ENCODE measurements around the gene ZFAND4. TPM values are rescaled to one million over a fixed set of nuclear protein-coding genes. Genes with fewer than 3 reads are reported as not detected.

The ZFAND4 gene
- total and polyA plus RNA-seq, 9 of the 15 experiments (the other 6 are each of a cell fraction or from before 2014, with no cell fraction given), result 0.42 to 3.0 (median 1.5) TPM

DNA sequence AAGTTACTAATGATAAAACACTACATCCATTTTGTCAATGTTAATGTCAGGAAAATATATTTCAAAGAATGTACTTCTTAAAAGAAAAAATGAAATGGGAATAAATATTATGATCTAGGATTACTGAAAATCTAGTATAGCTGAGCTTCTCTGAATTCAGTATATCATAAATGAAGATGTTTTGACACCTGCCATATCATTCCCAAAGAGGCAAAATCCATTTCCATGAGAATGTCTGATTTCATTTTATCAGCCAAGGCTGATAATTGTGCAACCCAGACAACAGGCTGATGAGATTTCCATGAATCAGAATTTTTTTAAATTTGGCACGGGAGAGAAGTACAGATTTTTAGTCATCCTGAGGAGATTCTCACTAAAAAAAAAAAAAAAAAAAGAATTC is 32.5 kb downstream of the ZFAND4 start:
- no peaks in the 10 kb centered on the region for H4K20me1 ChIP-seq (replicated peaks; ENCODE audit: control insufficient read depth, insufficient read depth, low read length)
- no TSS peak for BruUV-seq (replicated peaks)
- no peak overlapping the region for H3K9ac ChIP-seq (ENCODE audit: insufficient read depth in 1 of 2, low read depth in 2 of 2, low read length in 2 of 2)
- ChIA-PET CTCF (ENCODE audit: low intra/inter-chr PET ratio) (no interaction called here), POLR2A (interaction anchor here (0.6 kb wide), 1 partner anchor 280 kb away, joined by 3 read pairs; no protein-coding TSS in a partner anchor)
- TF ChIP-seq, protein P1, sequence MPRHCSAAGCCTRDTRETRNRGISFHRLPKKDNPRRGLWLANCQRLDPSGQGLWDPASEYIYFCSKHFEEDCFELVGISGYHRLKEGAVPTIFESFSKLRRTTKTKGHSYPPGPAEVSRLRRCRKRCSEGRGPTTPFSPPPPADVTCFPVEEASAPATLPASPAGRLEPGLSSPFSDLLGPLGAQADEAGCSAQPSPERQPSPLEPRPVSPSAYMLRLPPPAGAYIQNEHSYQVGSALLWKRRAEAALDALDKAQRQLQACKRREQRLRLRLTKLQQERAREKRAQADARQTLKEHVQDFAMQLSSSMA (CRISPR knock-in tag; IDR thresholded peaks at IDR 0.05), result no peak
- TF ChIP-seq, protein P2, sequence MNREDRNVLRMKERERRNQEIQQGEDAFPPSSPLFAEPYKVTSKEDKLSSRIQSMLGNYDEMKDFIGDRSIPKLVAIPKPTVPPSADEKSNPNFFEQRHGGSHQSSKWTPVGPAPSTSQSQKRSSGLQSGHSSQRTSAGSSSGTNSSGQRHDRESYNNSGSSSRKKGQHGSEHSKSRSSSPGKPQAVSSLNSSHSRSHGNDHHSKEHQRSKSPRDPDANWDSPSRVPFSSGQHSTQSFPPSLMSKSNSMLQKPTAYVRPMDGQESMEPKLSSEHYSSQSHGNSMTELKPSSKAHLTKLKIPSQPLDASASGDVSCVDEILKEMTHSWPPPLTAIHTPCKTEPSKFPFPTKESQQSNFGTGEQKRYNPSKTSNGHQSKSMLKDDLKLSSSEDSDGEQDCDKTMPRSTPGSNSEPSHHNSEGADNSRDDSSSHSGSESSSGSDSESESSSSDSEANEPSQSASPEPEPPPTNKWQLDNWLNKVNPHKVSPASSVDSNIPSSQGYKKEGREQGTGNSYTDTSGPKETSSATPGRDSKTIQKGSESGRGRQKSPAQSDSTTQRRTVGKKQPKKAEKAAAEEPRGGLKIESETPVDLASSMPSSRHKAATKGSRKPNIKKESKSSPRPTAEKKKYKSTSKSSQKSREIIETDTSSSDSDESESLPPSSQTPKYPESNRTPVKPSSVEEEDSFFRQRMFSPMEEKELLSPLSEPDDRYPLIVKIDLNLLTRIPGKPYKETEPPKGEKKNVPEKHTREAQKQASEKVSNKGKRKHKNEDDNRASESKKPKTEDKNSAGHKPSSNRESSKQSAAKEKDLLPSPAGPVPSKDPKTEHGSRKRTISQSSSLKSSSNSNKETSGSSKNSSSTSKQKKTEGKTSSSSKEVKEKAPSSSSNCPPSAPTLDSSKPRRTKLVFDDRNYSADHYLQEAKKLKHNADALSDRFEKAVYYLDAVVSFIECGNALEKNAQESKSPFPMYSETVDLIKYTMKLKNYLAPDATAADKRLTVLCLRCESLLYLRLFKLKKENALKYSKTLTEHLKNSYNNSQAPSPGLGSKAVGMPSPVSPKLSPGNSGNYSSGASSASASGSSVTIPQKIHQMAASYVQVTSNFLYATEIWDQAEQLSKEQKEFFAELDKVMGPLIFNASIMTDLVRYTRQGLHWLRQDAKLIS (CRISPR knock-in tag; IDR thresholded peaks at IDR 0.05), result no peak
- TF ChIP-seq, protein P3, sequence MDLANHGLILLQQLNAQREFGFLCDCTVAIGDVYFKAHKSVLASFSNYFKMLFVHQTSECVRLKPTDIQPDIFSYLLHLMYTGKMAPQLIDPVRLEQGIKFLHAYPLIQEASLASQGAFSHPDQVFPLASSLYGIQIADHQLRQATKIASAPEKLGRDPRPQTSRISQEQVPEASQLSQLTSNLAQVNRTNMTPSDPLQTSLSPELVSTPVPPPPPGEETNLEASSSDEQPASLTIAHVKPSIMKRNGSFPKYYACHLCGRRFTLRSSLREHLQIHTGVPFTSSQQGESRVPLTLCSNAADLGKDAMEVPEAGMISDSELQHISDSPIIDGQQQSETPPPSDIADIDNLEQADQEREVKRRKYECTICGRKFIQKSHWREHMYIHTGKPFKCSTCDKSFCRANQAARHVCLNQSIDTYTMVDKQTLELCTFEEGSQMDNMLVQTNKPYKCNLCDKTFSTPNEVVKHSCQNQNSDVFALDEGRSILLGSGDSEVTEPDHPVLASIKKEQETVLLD (IDR thresholded peaks at IDR 0.05), result no peak
- TF ChIP-seq KHSRP (IDR thresholded peaks at IDR 0.05), result no peak
- no peak for TF ChIP-seq HDAC3 (IDR thresholded peaks at IDR 0.05; ENCODE audit: borderline replicate concordance, partially characterized antibody)
- no peak overlapping the region for H2AFZ ChIP-seq (ENCODE audit: low read depth, low read length)
- no peaks in the 10 kb centered on the region for H3K4me1 ChIP-seq (replicated peaks in 1 of 2; ENCODE audit: control insufficient read depth in 2 of 2, insufficient read depth in 2 of 2, low read length in 2 of 2)
- H3K36me3 ChIP-seq (ENCODE audit: control insufficient read depth, insufficient read depth, low read length), result no peaks in the 10 kb centered on the region
- 6% methylated on average over 1 of the region's 1 CpG for WGBS (ENCODE audit: insufficient coverage, low coverage, missing lambda C conversion rate)
- no peak overlapping the region for H3K4me2 ChIP-seq (ENCODE audit: insufficient read depth, low read length)
- no peak overlapping the region for H3K4me3 ChIP-seq
- H3K79me2 ChIP-seq (ENCODE audit: control insufficient read depth, insufficient read depth, low read length), result no peaks in the 10 kb centered on the region
- FAIRE-seq (no peak), ATAC-seq (no peak), DNase-seq (ENCODE audit: extremely low read depth in 1 of 4, low spot score in 3 of 4) (no peak)
- in situ Hi-C loops (cut with MboI), result no loop called here
- intact Hi-C loops (cut with micrococcal nuclease), result no loop called here
- H3K9me3 ChIP-seq (replicated peaks; ENCODE audit: control insufficient read depth, insufficient read depth, low read depth, low read length), result no peaks in the 10 kb centered on the region
- no peak overlapping the region for H3K27ac ChIP-seq (ENCODE audit: extremely low read depth, low read depth, low read length)
- no peaks in the 10 kb centered on the region for H3K27me3 ChIP-seq (ENCODE audit: control insufficient read depth in 2 of 2, insufficient read depth in 2 of 2, low read length in 2 of 2)
- no peaks in the 10 kb centered on the region for H3K9me1 ChIP-seq (ENCODE audit: control insufficient read depth, insufficient read depth, low read length)
